SK-N-SH (cell line): ENCODE results near the gene LGR4. TPM values are rescaled to one million over a fixed set of nuclear protein-coding genes. Genes with fewer than 3 reads are reported as not detected.

Source experiments
- CTCF ChIA-PET: fragments of 300-600, 350-600 bp; formaldehyde crosslinking; extraction: SDS; loops from one replicate; lab custom pipeline; 2021; lab: Yijun Ruan, JAX
- POLR2A ChIA-PET: fragments of 350-600 bp; sonication (Branson Sonifier 250); formaldehyde crosslinking; extraction: SDS; loops from one replicate; lab custom pipeline; 2020; ENCODE audit warnings: antibody characterized with exemption, inconsistent platforms; lab: Yijun Ruan, JAX
- DNase-seq: peaks from one replicate; pipeline ENCODE4 v3.0.0; 2012
- H2AFZ ChIP-seq: fragments of 200-600 bp; sonication (generic); 2 replicates; pipeline ENCODE4 v1.8.1; 2016; ENCODE audit warnings: antibody characterized with exemption, mild to moderate bottlenecking, low read depth
- H3F3A ChIP-seq: fragments of 200-600 bp; sonication (generic); replicated peaks from 2 replicates; pipeline ENCODE3; 2016; ENCODE audit warnings: antibody characterized with exemption, mild to moderate bottlenecking; ENCODE audit not compliant: insufficient read depth
- H3K27ac ChIP-seq, 2 experiments: fragments of 200-500 bp in 1 of 2; fragments of 200-600 bp in 1 of 2; sonication (Bioruptor generic) in 1 of 2; sonication (generic), shearing (Covaris generic) in 1 of 2; 2 replicates each; pipeline versions ENCODE4 v1.5.1 to v1.6.1; 2014 to 2016; ENCODE audit warnings: low read depth in 2 of 2, inconsistent platforms in 1 of 2, low read length in 1 of 2, mild to moderate bottlenecking in 1 of 2, mixed read lengths in 1 of 2
- H3K27me3 ChIP-seq: fragments of 200-600 bp; sonication (generic), shearing (Covaris generic); 2 replicates; pipeline ENCODE4 v1.6.1; 2016; ENCODE audit warnings: mixed run types; ENCODE audit not compliant: insufficient read depth
- H3K36me3 ChIP-seq, 2 experiments: fragments of 200-500 bp in 1 of 2; fragments of 200-600 bp in 1 of 2; sonication (Bioruptor generic) in 1 of 2; sonication (generic) in 1 of 2; replicated peaks in 1 of 2; 2 replicates each; pipeline versions ENCODE3 to v1.5.1; 2014 to 2016; ENCODE audit warnings: low read length in 1 of 2, mild to moderate bottlenecking in 1 of 2; ENCODE audit not compliant: insufficient read depth in 2 of 2, control insufficient read depth in 1 of 2
- H3K4me1 ChIP-seq, 2 experiments: fragments of 200-500 bp in 1 of 2; fragments of 200-600 bp in 1 of 2; sonication (Bioruptor generic) in 1 of 2; sonication (generic), shearing (Covaris generic) in 1 of 2; 2 replicates each; pipeline versions ENCODE4 v1.5.1 to v1.6.1; 2014 to 2016; ENCODE audit warnings: low read depth in 1 of 2, low read length in 1 of 2, mixed run types in 1 of 2; ENCODE audit not compliant: insufficient read depth in 2 of 2, control insufficient read depth in 1 of 2
- H3K4me2 ChIP-seq: fragments of 200-600 bp; sonication (generic), shearing (Covaris generic); 2 replicates; pipeline ENCODE4 v1.6.1; 2017; ENCODE audit warnings: mixed run types
- H3K4me3 ChIP-seq, 2 experiments: fragments of 200-500 bp in 1 of 2; fragments of 200-600 bp in 1 of 2; sonication (Bioruptor generic) in 1 of 2; sonication (generic), shearing (Covaris generic) in 1 of 2; 2 replicates each; pipeline versions ENCODE4 v1.5.1 to v1.8.1; 2014 to 2016; ENCODE audit warnings: low read depth in 2 of 2, inconsistent platforms in 1 of 2, low read length in 1 of 2, mild to moderate bottlenecking in 1 of 2, mixed read lengths in 1 of 2, moderate library complexity in 1 of 2
- H3K79me2 ChIP-seq: fragments of 200-600 bp; sonication (generic); 2 replicates; pipeline ENCODE4 v1.8.1; 2017; ENCODE audit warnings: mild to moderate bottlenecking; ENCODE audit not compliant: insufficient read depth
- H3K9ac ChIP-seq: fragments of 200-600 bp; sonication (generic); 2 replicates; pipeline ENCODE4 v1.6.1; 2017; ENCODE audit warnings: mixed run types
- H3K9me2 ChIP-seq: fragments of 200-600 bp; sonication (generic); 2 replicates; pipeline ENCODE4 v1.6.1; 2017; ENCODE audit warnings: mixed run types
- H3K9me3 ChIP-seq: fragments of 200-600 bp; sonication (generic); 2 replicates; pipeline ENCODE4 v1.6.1; 2017; ENCODE audit warnings: mixed run types, mild to moderate bottlenecking, moderate library complexity
- H4K20me1 ChIP-seq: fragments of 200-600 bp; sonication (generic); 2 replicates; pipeline ENCODE4 v1.6.1; 2017; ENCODE audit warnings: mild to moderate bottlenecking, mixed run types; ENCODE audit not compliant: insufficient read depth
- ELF1 ChIP-seq: IDR thresholded peaks from 2 replicates; pipeline ENCODE4 v1.4.0; 2012
- EP300 ChIP-seq, 2 experiments: IDR thresholded peaks; 2 replicates each; pipeline versions ENCODE4 v1.4.0 to v1.6.1; 2012; ENCODE audit warnings: borderline replicate concordance in 1 of 2, low read depth in 1 of 2, low read length in 1 of 2
- FOXM1 ChIP-seq: IDR thresholded peaks from 2 replicates; pipeline ENCODE4 v1.4.0; 2012; ENCODE audit warnings: low read depth, mild to moderate bottlenecking
- GATA2 ChIP-seq: sonication (generic); formaldehyde crosslinking; IDR thresholded peaks from 2 replicates; pipeline ENCODE4 v1.5.0; 2020; ENCODE audit warnings: mild to moderate bottlenecking, missing genetic modification reagents
- MXI1 ChIP-seq: IDR thresholded peaks from 2 replicates; pipeline ENCODE4 v1.6.1; 2012; ENCODE audit warnings: mild to moderate bottlenecking, low read depth, low read length, improper control_type of control experiment
- NFIC ChIP-seq: IDR thresholded peaks from 2 replicates; pipeline ENCODE4 v1.4.0; 2012; ENCODE audit warnings: borderline replicate concordance
- NRF1 ChIP-seq: IDR thresholded peaks from 2 replicates; pipeline ENCODE4 v1.6.1; 2012; ENCODE audit warnings: low read depth, mild to moderate bottlenecking, low read length
- POLR2AphosphoS5 ChIP-seq: IDR thresholded peaks from 2 replicates; pipeline ENCODE4 v1.6.1; 2012; ENCODE audit warnings: low read depth, low read length
- RAD21 ChIP-seq: IDR thresholded peaks from 2 replicates; pipeline ENCODE4 v1.6.1; 2012; ENCODE audit warnings: mild to moderate bottlenecking, low read length
- SMC3 ChIP-seq: IDR thresholded peaks from 2 replicates; pipeline ENCODE4 v1.6.1; 2012; ENCODE audit warnings: low read depth, low read length, improper control_type of control experiment
- TCF12 ChIP-seq: IDR thresholded peaks from 2 replicates; pipeline ENCODE4 v1.4.0; 2012
- TEAD4 ChIP-seq: IDR thresholded peaks from 2 replicates; pipeline ENCODE4 v1.4.0; 2012; ENCODE audit warnings: mild to moderate bottlenecking, borderline replicate concordance; ENCODE audit not compliant: insufficient read depth
- YY1 ChIP-seq: IDR thresholded peaks from 2 replicates; pipeline ENCODE4 v1.4.0; 2012; ENCODE audit warnings: low read depth, mild to moderate bottlenecking
- polyA plus RNA-seq, 3 experiments: library from polyadenylated mRNA; depleted of rRNA; stranded (reverse); fragments of >200 nt; gene quantifications; 2 replicates each; pipeline ENCODE4 v1.2.3, GENCODE V29; 2012
- TF ChIP-seq, protein P1 (sequence below): IDR thresholded peaks from 2 replicates; pipeline ENCODE4; 2012
- TF ChIP-seq, protein P2 (sequence below): IDR thresholded peaks from 2 replicates; pipeline ENCODE4 v1.6.1; 2012; ENCODE audit warnings: mild to moderate bottlenecking, low read depth, low read length, moderate library complexity
- TF ChIP-seq, protein P3 (sequence below): fragments of 200-600 bp; sonication (generic); IDR thresholded peaks from 2 replicates; pipeline ENCODE4 v1.6.1; 2017; ENCODE audit warnings: antibody characterized with exemption, mild to moderate bottlenecking, moderate library complexity

The LGR4 gene
- polyA plus RNA-seq, 1 of the 3 experiments (the other 2 are of a cell fraction) = 2.6 TPM

DNA sequence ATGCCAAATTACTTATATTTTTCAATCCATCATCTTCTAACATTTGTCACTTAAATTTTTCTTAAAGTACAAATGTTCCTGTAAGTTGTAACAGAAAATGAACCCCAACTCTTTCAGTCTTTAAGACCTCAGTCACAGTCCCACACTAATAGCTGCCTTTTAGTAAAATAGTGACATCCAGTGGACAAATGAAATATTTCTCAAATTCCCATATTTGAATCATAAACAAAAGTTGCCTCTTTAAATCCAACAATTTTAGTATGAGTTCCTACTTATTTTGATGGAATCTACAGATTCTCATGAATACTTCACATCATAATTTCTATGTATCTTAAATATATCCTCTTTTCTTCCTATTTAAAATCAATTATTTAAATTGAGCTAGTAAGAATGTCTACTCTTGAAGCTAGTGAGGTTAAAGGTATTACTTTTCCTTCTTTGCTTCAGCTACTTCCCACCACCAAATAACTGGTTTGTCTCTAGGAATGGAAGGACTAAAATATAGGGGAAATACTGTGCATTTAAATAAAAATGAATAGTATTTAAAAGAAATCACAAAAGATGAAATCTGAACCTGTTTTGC is 24.8 kb upstream of the LGR4 start:
- ChIA-PET POLR2A (interaction anchor here (1.2 kb wide), 1 partner anchor 10 kb away, joined by 4 read pairs; no protein-coding TSS in a partner anchor), CTCF (interaction anchor here (0.6 to 6.6 kb wide), 23 partner anchors 8 to 735 kb away, joined by 3 to 100 read pairs (median 3); partner anchors contain the start of gene LIN7C)
- no peak overlapping the region for H3K4me3 ChIP-seq
- peaks cover 27% of the 10 kb centered on the region for H3F3A ChIP-seq
- H3K9me2 ChIP-seq = no peaks in the 10 kb centered on the region
- no peak overlapping the region for H3K27ac ChIP-seq
- H3K27me3 ChIP-seq = no peaks in the 10 kb centered on the region
- peaks cover 37% of the 10 kb centered on the region for H3K79me2 ChIP-seq
- DNase-seq = peak; percentile 21
- H3K4me2 ChIP-seq = no peak overlapping the region
- TF ChIP-seq, protein P1, sequence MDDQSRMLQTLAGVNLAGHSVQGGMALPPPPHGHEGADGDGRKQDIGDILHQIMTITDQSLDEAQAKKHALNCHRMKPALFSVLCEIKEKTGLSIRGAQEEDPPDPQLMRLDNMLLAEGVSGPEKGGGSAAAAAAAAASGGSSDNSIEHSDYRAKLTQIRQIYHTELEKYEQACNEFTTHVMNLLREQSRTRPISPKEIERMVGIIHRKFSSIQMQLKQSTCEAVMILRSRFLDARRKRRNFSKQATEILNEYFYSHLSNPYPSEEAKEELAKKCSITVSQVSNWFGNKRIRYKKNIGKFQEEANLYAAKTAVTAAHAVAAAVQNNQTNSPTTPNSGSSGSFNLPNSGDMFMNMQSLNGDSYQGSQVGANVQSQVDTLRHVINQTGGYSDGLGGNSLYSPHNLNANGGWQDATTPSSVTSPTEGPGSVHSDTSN = no peak
- TF ChIP-seq POLR2AphosphoS5 (no peak), TEAD4 (no peak), NRF1 (no peak), GATA2 (CRISPR knock-in tag) (no peak), RAD21 (peak; percentile 62), TCF12 (no peak), ELF1 (no peak), SMC3 (peak; percentile 29), YY1 (no peak), NFIC (no peak), EP300 (IDR thresholded peaks at IDR 0.05; ENCODE audit: borderline replicate concordance in 1 of 2, low read depth in 1 of 2, low read length in 1 of 2) (no peak), FOXM1 (no peak), MXI1 (no peak)
- TF ChIP-seq, protein P2, sequence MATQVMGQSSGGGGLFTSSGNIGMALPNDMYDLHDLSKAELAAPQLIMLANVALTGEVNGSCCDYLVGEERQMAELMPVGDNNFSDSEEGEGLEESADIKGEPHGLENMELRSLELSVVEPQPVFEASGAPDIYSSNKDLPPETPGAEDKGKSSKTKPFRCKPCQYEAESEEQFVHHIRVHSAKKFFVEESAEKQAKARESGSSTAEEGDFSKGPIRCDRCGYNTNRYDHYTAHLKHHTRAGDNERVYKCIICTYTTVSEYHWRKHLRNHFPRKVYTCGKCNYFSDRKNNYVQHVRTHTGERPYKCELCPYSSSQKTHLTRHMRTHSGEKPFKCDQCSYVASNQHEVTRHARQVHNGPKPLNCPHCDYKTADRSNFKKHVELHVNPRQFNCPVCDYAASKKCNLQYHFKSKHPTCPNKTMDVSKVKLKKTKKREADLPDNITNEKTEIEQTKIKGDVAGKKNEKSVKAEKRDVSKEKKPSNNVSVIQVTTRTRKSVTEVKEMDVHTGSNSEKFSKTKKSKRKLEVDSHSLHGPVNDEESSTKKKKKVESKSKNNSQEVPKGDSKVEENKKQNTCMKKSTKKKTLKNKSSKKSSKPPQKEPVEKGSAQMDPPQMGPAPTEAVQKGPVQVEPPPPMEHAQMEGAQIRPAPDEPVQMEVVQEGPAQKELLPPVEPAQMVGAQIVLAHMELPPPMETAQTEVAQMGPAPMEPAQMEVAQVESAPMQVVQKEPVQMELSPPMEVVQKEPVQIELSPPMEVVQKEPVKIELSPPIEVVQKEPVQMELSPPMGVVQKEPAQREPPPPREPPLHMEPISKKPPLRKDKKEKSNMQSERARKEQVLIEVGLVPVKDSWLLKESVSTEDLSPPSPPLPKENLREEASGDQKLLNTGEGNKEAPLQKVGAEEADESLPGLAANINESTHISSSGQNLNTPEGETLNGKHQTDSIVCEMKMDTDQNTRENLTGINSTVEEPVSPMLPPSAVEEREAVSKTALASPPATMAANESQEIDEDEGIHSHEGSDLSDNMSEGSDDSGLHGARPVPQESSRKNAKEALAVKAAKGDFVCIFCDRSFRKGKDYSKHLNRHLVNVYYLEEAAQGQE = no peak
- TF ChIP-seq, protein P3, sequence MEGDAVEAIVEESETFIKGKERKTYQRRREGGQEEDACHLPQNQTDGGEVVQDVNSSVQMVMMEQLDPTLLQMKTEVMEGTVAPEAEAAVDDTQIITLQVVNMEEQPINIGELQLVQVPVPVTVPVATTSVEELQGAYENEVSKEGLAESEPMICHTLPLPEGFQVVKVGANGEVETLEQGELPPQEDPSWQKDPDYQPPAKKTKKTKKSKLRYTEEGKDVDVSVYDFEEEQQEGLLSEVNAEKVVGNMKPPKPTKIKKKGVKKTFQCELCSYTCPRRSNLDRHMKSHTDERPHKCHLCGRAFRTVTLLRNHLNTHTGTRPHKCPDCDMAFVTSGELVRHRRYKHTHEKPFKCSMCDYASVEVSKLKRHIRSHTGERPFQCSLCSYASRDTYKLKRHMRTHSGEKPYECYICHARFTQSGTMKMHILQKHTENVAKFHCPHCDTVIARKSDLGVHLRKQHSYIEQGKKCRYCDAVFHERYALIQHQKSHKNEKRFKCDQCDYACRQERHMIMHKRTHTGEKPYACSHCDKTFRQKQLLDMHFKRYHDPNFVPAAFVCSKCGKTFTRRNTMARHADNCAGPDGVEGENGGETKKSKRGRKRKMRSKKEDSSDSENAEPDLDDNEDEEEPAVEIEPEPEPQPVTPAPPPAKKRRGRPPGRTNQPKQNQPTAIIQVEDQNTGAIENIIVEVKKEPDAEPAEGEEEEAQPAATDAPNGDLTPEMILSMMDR = peak; percentile 70
- H3K36me3 ChIP-seq = peaks cover 75 to 80% of the 10 kb centered on the region in 2 experiments
- no peak overlapping the region for H3K9ac ChIP-seq
- no peak overlapping the region for H2AFZ ChIP-seq
- H4K20me1 ChIP-seq = no peaks in the 10 kb centered on the region
- no peaks in the 10 kb centered on the region for H3K9me3 ChIP-seq
- peaks cover 0 to 12% of the 10 kb centered on the region in 2 experiments; a peak in 2 of 4 replicates for H3K4me1 ChIP-seq
